Liver (tissue), 9 donors: Measurements from ENCODE around the gene REEP1. TPM values are rescaled to one million over a fixed set of nuclear protein-coding genes. Genes with fewer than 3 reads are reported as not detected.
A peak's percentile ranks its signal among the peaks of the same experiment; 100 is the strongest.

ENCODE experiments used
- DNase-seq: peaks from one replicate; pipeline ENCODE4 v3.0.0-alpha.2; 2017; ENCODE audit warnings: low spot score
- H3K27ac ChIP-seq, 2 donors: one replicate each; pipeline ENCODE4 v1.7.0; 2013; ENCODE audit warnings: inconsistent platforms in 2 of 2, low read length in 2 of 2, control low read depth in 1 of 2, low read depth in 1 of 2, mild to moderate bottlenecking in 1 of 2
- H3K27me3 ChIP-seq, 4 donors: one replicate each; pipeline versions ENCODE4 v1.6.1 to v1.7.0; 2013; ENCODE audit warnings: low read length in 3 of 4, inconsistent platforms in 1 of 4, mild to moderate bottlenecking in 1 of 4, moderate library complexity in 1 of 4; ENCODE audit not compliant: control insufficient read depth in 4 of 4, insufficient read depth in 4 of 4
- H3K36me3 ChIP-seq, 4 donors: one replicate each; pipeline versions ENCODE4 v1.6.1 to v1.7.0; 2013; ENCODE audit warnings: low read length in 3 of 4, mild to moderate bottlenecking in 3 of 4, low read depth in 1 of 4, moderate library complexity in 1 of 4; ENCODE audit not compliant: control insufficient read depth in 4 of 4, insufficient read depth in 3 of 4
- H3K4me1 ChIP-seq, 4 donors: one replicate each; pipeline versions ENCODE4 v1.6.1 to v1.7.0; 2013; ENCODE audit warnings: low read length in 3 of 4, mild to moderate bottlenecking in 3 of 4, moderate library complexity in 1 of 4; ENCODE audit not compliant: control insufficient read depth in 4 of 4, insufficient read depth in 4 of 4
- H3K4me3 ChIP-seq, 3 donors: one replicate each; pipeline versions ENCODE4 v1.6.1 to v1.7.0; 2013; ENCODE audit warnings: low read length in 3 of 3, control low read depth in 1 of 3, low read depth in 1 of 3, mild to moderate bottlenecking in 1 of 3
- H3K9ac ChIP-seq, 2 donors: one replicate each; pipeline ENCODE4 v1.7.0; 2013; ENCODE audit warnings: low read length in 2 of 2, mild to moderate bottlenecking in 2 of 2, moderate library complexity in 2 of 2, control low read depth in 1 of 2, low read depth in 1 of 2
- H3K9me3 ChIP-seq, 4 donors: one replicate each; pipeline versions ENCODE4 v1.6.1 to v1.7.0; 2013; ENCODE audit warnings: low read length in 3 of 4; ENCODE audit not compliant: control insufficient read depth in 4 of 4
- EGR1 ChIP-seq, 2 donors: IDR thresholded peaks; 2 replicates each; pipeline ENCODE4 v1.6.1; 2016 to 2018; ENCODE audit warnings: antibody characterized with exemption in 2 of 2, low read depth in 2 of 2
- FOXA1 ChIP-seq: IDR thresholded peaks from 2 replicates; pipeline ENCODE4 v1.6.1; 2016; ENCODE audit warnings: antibody characterized with exemption
- FOXA2 ChIP-seq: IDR thresholded peaks from 2 replicates; pipeline ENCODE4 v1.6.1; 2016; ENCODE audit warnings: antibody characterized with exemption
- GABPA ChIP-seq, 2 donors: IDR thresholded peaks in 1 of 2; conservative IDR thresholded peaks in 1 of 2; 2 replicates each; pipeline ENCODE4 v1.6.1; 2016; ENCODE audit warnings: antibody characterized with exemption in 2 of 2, mild to moderate bottlenecking in 1 of 2, moderate library complexity in 1 of 2
- JUND ChIP-seq, 2 donors: IDR thresholded peaks; 2 replicates each; pipeline ENCODE4 v1.6.1; 2016; ENCODE audit warnings: antibody characterized with exemption in 2 of 2
- MAX ChIP-seq: IDR thresholded peaks from 2 replicates; pipeline ENCODE4 v1.6.1; 2016; ENCODE audit warnings: antibody characterized with exemption
- NR2F2 ChIP-seq: IDR thresholded peaks from 2 replicates; pipeline ENCODE4 v1.6.1; 2016; ENCODE audit warnings: antibody characterized with exemption
- REST ChIP-seq: IDR thresholded peaks from 2 replicates; pipeline ENCODE4 v1.6.1; 2016; ENCODE audit warnings: antibody characterized with exemption, mild to moderate bottlenecking
- WGBS: extraction: QIAGEN DNeasy Blood & Tissue Kit; methylation state at CpG from one replicate; pipeline ENCODE4 v1.1.7; 2013; 5-methylcytosine and 5-hydroxymethylcytosine counted together
- polyA plus RNA-seq, 2 donors: library from polyadenylated mRNA; stranded (reverse) in 1 of 2; unstranded in 1 of 2; fragments of 200-250 nt in 1 of 2; fragments of >200 nt in 1 of 2; fragmentation: Nextera tagmentation in 1 of 2; extraction: Ambion mirVana in 1 of 2; gene quantifications; one replicate each; pipeline versions ENCODE4 v1.2.1 to v1.2.3, GENCODE V29; 2013 to 2015
- total RNA-seq, 2 donors: library from RNA; depleted of rRNA; stranded (reverse); fragments of >200 nt; gene quantifications; one replicate each; pipeline ENCODE4 v1.2.3, GENCODE V29; 2014
- donor health status: healthy.
- donor health status: healthy.
- donor health status: healthy.
- donor health status: healthy.
- donor health status: healthy.

The REEP1 gene
- total and polyA plus RNA-seq, 4 donors, result 0.46 to 1.7 (median 0.89) TPM

- DNase-seq, result no peak
- Histone ChIP-seq H3K4me3 (no peak overlapping the region), H3K27ac (no peak overlapping the region), H3K4me1 (no peaks in the 10 kb centered on the region), H3K9me3 (no peaks in the 10 kb centered on the region), H3K27me3 (no peaks in the 10 kb centered on the region), H3K9ac (no peak overlapping the region), H3K36me3 (no peaks in the 10 kb centered on the region)
- 75% methylated on average over 8 of the region's 8 CpGs for WGBS
- TF ChIP-seq MAX (no peak), FOXA2 (no peak), EGR1 (IDR thresholded peaks at IDR 0.05; ENCODE audit: low read depth in 2 of 2) (no peak)
Measured at GRCh38 chr2:86254576-86255538, 82.6 kb downstream of the REEP1 start.

GRCh38 chr2:86253424-86253823 is 84.0 kb downstream of the REEP1 start:
- H3K27me3 ChIP-seq, result no peaks in the 10 kb centered on the region
- WGBS, result 74% methylated on average over 6 of the region's 6 CpGs
- H3K4me1 ChIP-seq, result no peaks in the 10 kb centered on the region

GRCh38 chr2:86251840-86252266 is 85.6 kb downstream of the REEP1 start:
- H3K9ac ChIP-seq, result no peak overlapping the region
- H3K27ac ChIP-seq, result no peak overlapping the region
- WGBS, result 71% methylated on average over 10 of the region's 10 CpGs
- no peak overlapping the region for H3K4me3 ChIP-seq
- DNase-seq, result no peak
- H3K4me1 ChIP-seq, result no peaks in the 10 kb centered on the region
- H3K36me3 ChIP-seq, result no peaks in the 10 kb centered on the region
- H3K9me3 ChIP-seq, result no peaks in the 10 kb centered on the region
- no peak for TF ChIP-seq FOXA2
- peak; percentile 28 for TF ChIP-seq NR2F2
- TF ChIP-seq REST, result no peak
- no peak for TF ChIP-seq JUND (IDR thresholded peaks at IDR 0.05)
- no peak for TF ChIP-seq GABPA (IDR thresholded peaks at IDR 0.05 in 1 of 2, conservative IDR thresholded peaks at IDR 0.05 in 1 of 2)
- H3K27me3 ChIP-seq, result no peaks in the 10 kb centered on the region

More at GRCh38 chr2:86253424-86253823, 84.0 kb downstream of the REEP1 start:
- H3K27ac ChIP-seq, result no peak overlapping the region
- no peak for DNase-seq
- no peak overlapping the region for H3K9ac ChIP-seq
- peak; percentile 67 for TF ChIP-seq NR2F2
- no peak for TF ChIP-seq FOXA1
- TF ChIP-seq EGR1 (IDR thresholded peaks at IDR 0.05; ENCODE audit: low read depth in 2 of 2), result no peak
- H3K9me3 ChIP-seq, result no peaks in the 10 kb centered on the region
- no peaks in the 10 kb centered on the region for H3K36me3 ChIP-seq
- no peak overlapping the region for H3K4me3 ChIP-seq
